Suprapubic skin (tissue), 4 donors: Measurements from ENCODE around the gene CHST8. TPM values are rescaled to one million over a fixed set of nuclear protein-coding genes. Genes with fewer than 3 reads are reported as not detected.
"Not testable (repeated sequence)": the region's sequence is repeated elsewhere in the genome, so short reads cannot be mapped to it uniquely, and the experiment has no call there.

Source experiments
- DNase-seq, 2 donors: peaks; one replicate each; pipeline ENCODE4 v3.0.0-alpha.2; 2019; ENCODE audit warnings: low spot score in 2 of 2
- H3K27ac ChIP-seq: fragments of 200-600 bp; sonication (generic); one replicate; pipeline ENCODE4 v1.5.1; 2019
- H3K27me3 ChIP-seq: fragments of 200-600 bp; sonication (generic); one replicate; pipeline ENCODE4 v1.5.1; 2019
- H3K36me3 ChIP-seq: fragments of 200-600 bp; sonication (generic); one replicate; pipeline ENCODE4 v1.5.1; 2019
- H3K4me1 ChIP-seq: fragments of 200-600 bp; sonication (generic); one replicate; pipeline ENCODE4 v1.5.1; 2019
- H3K4me3 ChIP-seq: fragments of 200-600 bp; sonication (generic); one replicate; pipeline ENCODE4 v1.5.1; 2019; ENCODE audit warnings: mild to moderate bottlenecking
- H3K9me3 ChIP-seq: fragments of 200-600 bp; sonication (generic); one replicate; pipeline ENCODE4 v1.5.1; 2019
- EP300 ChIP-seq: sonication (generic); formaldehyde crosslinking; IDR thresholded peaks from one replicate; pipeline ENCODE4 v1.6.1; 2017; ENCODE audit warnings: antibody characterized with exemption
- POLR2A ChIP-seq, 2 donors: fragments of 450-650 bp; IDR thresholded peaks; one replicate each; pipeline ENCODE4 v1.6.1; 2017; ENCODE audit warnings: antibody characterized with exemption in 2 of 2, mild to moderate bottlenecking in 2 of 2, moderate library complexity in 2 of 2
- POLR2AphosphoS5 ChIP-seq, 3 donors: sonication (generic); formaldehyde crosslinking; IDR thresholded peaks; one replicate each; pipeline ENCODE4 v1.6.1; 2017; ENCODE audit warnings: antibody characterized with exemption in 3 of 3
- WGBS: methylation state at CpG from one replicate; pipeline ENCODE4 v1.1.5; 2018; 5-methylcytosine and 5-hydroxymethylcytosine counted together
- total RNA-seq, 4 donors: library from RNA; depleted of rRNA; stranded (reverse); fragments of >200 nt; gene quantifications; one replicate each; pipeline ENCODE4 v1.1.0, GENCODE V29; 2016
- TF ChIP-seq, protein P1 (sequence below), 2 donors: fragments of 200-600 bp in 1 of 2; fragments of 450-650 bp in 1 of 2; sonication (generic) in 1 of 2; IDR thresholded peaks; one replicate each; pipeline ENCODE4 v1.5.1; 2016 to 2019; ENCODE audit warnings: antibody characterized with exemption in 2 of 2, mild to moderate bottlenecking in 1 of 2, moderate library complexity in 1 of 2

Gene CHST8
- total RNA-seq, 4 donors from 2014 or later, result 0.36 TPM; not detected in 3

GRCh38 chr19:33616857-33617256, 4.9 kb upstream of the CHST8 start:
- no peaks in the 10 kb centered on the region for H3K36me3 ChIP-seq
- H3K27me3 ChIP-seq, result peaks cover 68% of the 10 kb centered on the region
- H3K4me3 ChIP-seq, result no peak overlapping the region
- peaks cover 6% of the 10 kb centered on the region for H3K4me1 ChIP-seq
- H3K27ac ChIP-seq, result no peak overlapping the region
- no peak for DNase-seq
- no peaks in the 10 kb centered on the region for H3K9me3 ChIP-seq
- 83% methylated on average over 4 of the region's 4 CpGs for WGBS
- TF ChIP-seq EP300 (no peak), POLR2A (IDR thresholded peaks at IDR 0.05) (no peak), POLR2AphosphoS5 (IDR thresholded peaks at IDR 0.05) (no peak)
- TF ChIP-seq, protein P1, sequence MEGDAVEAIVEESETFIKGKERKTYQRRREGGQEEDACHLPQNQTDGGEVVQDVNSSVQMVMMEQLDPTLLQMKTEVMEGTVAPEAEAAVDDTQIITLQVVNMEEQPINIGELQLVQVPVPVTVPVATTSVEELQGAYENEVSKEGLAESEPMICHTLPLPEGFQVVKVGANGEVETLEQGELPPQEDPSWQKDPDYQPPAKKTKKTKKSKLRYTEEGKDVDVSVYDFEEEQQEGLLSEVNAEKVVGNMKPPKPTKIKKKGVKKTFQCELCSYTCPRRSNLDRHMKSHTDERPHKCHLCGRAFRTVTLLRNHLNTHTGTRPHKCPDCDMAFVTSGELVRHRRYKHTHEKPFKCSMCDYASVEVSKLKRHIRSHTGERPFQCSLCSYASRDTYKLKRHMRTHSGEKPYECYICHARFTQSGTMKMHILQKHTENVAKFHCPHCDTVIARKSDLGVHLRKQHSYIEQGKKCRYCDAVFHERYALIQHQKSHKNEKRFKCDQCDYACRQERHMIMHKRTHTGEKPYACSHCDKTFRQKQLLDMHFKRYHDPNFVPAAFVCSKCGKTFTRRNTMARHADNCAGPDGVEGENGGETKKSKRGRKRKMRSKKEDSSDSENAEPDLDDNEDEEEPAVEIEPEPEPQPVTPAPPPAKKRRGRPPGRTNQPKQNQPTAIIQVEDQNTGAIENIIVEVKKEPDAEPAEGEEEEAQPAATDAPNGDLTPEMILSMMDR (IDR thresholded peaks at IDR 0.05), result no peak

GRCh38 chr19:33618363-33618762, 3.4 kb upstream of the CHST8 start:
- Histone ChIP-seq H3K27me3 (peaks cover 72% of the 10 kb centered on the region), H3K4me1 (peaks cover 21% of the 10 kb centered on the region)
- not testable (repeated sequence) for H3K4me3 ChIP-seq, H3K9me3 ChIP-seq, H3K27ac ChIP-seq, H3K36me3 ChIP-seq, DNase-seq
- 88% methylated on average over 2 of the region's 2 CpGs for WGBS

DNA sequence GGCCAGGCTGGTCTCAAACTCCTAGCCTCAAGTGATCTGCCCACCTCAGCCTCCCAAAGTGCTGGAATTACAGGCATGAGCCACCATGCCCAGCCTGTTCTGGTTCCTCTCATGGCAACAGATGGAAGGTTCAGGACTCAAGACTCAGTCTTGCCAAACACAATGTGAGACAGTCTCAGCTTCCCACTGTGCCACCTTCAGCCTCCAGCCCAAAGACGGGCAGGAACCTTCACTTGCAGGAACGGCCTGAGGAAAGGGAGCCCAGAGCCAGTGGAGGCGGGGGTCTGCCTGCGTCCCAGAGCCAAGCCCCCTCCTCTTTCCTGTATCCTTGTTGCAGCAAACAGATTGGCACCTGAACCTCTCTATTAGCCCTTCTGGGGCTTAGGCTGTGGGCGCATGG, 2.9 kb upstream of the CHST8 start:
- Histone ChIP-seq H3K27ac (no peak overlapping the region), H3K36me3 (no peaks in the 10 kb centered on the region), H3K4me1 (peaks cover 22% of the 10 kb centered on the region), H3K27me3 (peaks cover 72% of the 10 kb centered on the region), H3K4me3 (no peak overlapping the region), H3K9me3 (no peaks in the 10 kb centered on the region)
- DNase-seq, result no peak
- TF ChIP-seq POLR2A (IDR thresholded peaks at IDR 0.05), result no peak
- no peak for TF ChIP-seq POLR2AphosphoS5 (IDR thresholded peaks at IDR 0.05)
- TF ChIP-seq, protein P1 (IDR thresholded peaks at IDR 0.05), result no peak
- no peak for TF ChIP-seq EP300
- 76% methylated on average over 4 of the region's 5 CpGs for WGBS

GRCh38 chr19:33620611-33621010, 1.1 kb upstream of the CHST8 start:
- Histone ChIP-seq H3K36me3 (no peaks in the 10 kb centered on the region), H3K27ac (no peak overlapping the region), H3K9me3 (no peaks in the 10 kb centered on the region), H3K27me3 (peaks cover 83% of the 10 kb centered on the region), H3K4me1 (peaks cover 22% of the 10 kb centered on the region), H3K4me3 (no peak overlapping the region)
- DNase-seq, result no peak
- TF ChIP-seq, protein P1 (IDR thresholded peaks at IDR 0.05), result no peak
- TF ChIP-seq EP300, result no peak
- TF ChIP-seq POLR2AphosphoS5 (IDR thresholded peaks at IDR 0.05), result no peak
- no peak for TF ChIP-seq POLR2A (IDR thresholded peaks at IDR 0.05)
- 92% methylated on average over 4 of the region's 4 CpGs for WGBS

GRCh38 chr19:33621065-33621785, 528 bp upstream of the CHST8 start:
- Histone ChIP-seq H3K27me3 (peaks cover 89% of the 10 kb centered on the region), H3K4me3 (peak overlapping the region; percentile 56), H3K9me3 (no peaks in the 10 kb centered on the region), H3K27ac (no peak overlapping the region), H3K4me1 (peaks cover 22% of the 10 kb centered on the region), H3K36me3 (no peaks in the 10 kb centered on the region)
- WGBS, result 42% methylated on average over 20 of the region's 60 CpGs
- DNase-seq, result no peak
- TF ChIP-seq, protein P1 (IDR thresholded peaks at IDR 0.05), result no peak
- TF ChIP-seq POLR2AphosphoS5 (IDR thresholded peaks at IDR 0.05), result no peak
- TF ChIP-seq POLR2A (IDR thresholded peaks at IDR 0.05), result no peak
- TF ChIP-seq EP300, result no peak

GRCh38 chr19:33622505-33622808, 704 bp downstream of the CHST8 start:
- 3% methylated on average over 12 of the region's 35 CpGs for WGBS
- H3K4me3 ChIP-seq, result peak overlapping the region; percentile 56
- no peak overlapping the region for H3K27ac ChIP-seq
- DNase-seq, result no peak
- H3K9me3 ChIP-seq, result no peaks in the 10 kb centered on the region
- H3K27me3 ChIP-seq, result peaks cover 94% of the 10 kb centered on the region
- TF ChIP-seq POLR2AphosphoS5 (IDR thresholded peaks at IDR 0.05), result no peak
- TF ChIP-seq, protein P1 (IDR thresholded peaks at IDR 0.05), result no peak
- TF ChIP-seq POLR2A (IDR thresholded peaks at IDR 0.05), result no peak
- no peak for TF ChIP-seq EP300
- H3K4me1 ChIP-seq, result peaks cover 22% of the 10 kb centered on the region
- H3K36me3 ChIP-seq, result no peaks in the 10 kb centered on the region
